Measurements from ENCODE around the gene ZNF628. TPM values are rescaled to one million over a fixed set of nuclear protein-coding genes. Genes with fewer than 3 reads are reported as not detected.

The ZNF628 gene
- total and polyA plus RNA-seq, 2 of the 8 experiments (the other 6 are each of a cell fraction or from before 2014, with no cell fraction given) = 1.7 to 10.8 TPM

- TF ChIP-seq USF2 (IDR thresholded peaks at IDR 0.05; ENCODE audit: low read length) (no peak; the same call in 1 of the 2 replicates), SAP30 (IDR thresholded peaks at IDR 0.05; ENCODE audit: insufficient read depth, insufficient replicate concordance, low read length) (no peak), TBP (IDR thresholded peaks at IDR 0.05; ENCODE audit: low read depth, low read length) (no peak), GTF2F1 (IDR thresholded peaks at IDR 0.05; ENCODE audit: borderline replicate concordance, low read depth, low read length) (peak; percentile 45; the same call in 1 of the 2 replicates), SIX5 (IDR thresholded peaks at IDR 0.05; ENCODE audit: low read depth, low read length) (peak; percentile 73), YY1 (IDR thresholded peaks at IDR 0.05; ENCODE audit: low read depth, low read length) (no peak), EP300 (IDR thresholded peaks at IDR 0.05; ENCODE audit: borderline replicate concordance in 1 of 2, low read depth in 2 of 2, low read length in 2 of 2) (no peak), SUZ12 (IDR thresholded peaks at IDR 0.05; ENCODE audit: low read length) (no peak), PHF8 (conservative IDR thresholded peaks at IDR 0.05; ENCODE audit: low read depth, low read length) (peak; percentile 63), SIN3A (conservative IDR thresholded peaks at IDR 0.05 in 1 of 2, IDR thresholded peaks at IDR 0.05 in 1 of 2; ENCODE audit: low read depth in 1 of 2, low read length in 2 of 2) (peak; percentile 36 to 74; a peak in 1 of 4 replicates), E2F6 (IDR thresholded peaks at IDR 0.05) (peak; percentile 100), CHD1 (IDR thresholded peaks at IDR 0.05; ENCODE audit: low read depth, low read length) (no peak)
Measured at GRCh38 chr19:55476100-55476775, at the start of gene ZNF628 (continued).
